ENCODE measurements around the gene CLK3.

The CLK3 gene

DNA sequence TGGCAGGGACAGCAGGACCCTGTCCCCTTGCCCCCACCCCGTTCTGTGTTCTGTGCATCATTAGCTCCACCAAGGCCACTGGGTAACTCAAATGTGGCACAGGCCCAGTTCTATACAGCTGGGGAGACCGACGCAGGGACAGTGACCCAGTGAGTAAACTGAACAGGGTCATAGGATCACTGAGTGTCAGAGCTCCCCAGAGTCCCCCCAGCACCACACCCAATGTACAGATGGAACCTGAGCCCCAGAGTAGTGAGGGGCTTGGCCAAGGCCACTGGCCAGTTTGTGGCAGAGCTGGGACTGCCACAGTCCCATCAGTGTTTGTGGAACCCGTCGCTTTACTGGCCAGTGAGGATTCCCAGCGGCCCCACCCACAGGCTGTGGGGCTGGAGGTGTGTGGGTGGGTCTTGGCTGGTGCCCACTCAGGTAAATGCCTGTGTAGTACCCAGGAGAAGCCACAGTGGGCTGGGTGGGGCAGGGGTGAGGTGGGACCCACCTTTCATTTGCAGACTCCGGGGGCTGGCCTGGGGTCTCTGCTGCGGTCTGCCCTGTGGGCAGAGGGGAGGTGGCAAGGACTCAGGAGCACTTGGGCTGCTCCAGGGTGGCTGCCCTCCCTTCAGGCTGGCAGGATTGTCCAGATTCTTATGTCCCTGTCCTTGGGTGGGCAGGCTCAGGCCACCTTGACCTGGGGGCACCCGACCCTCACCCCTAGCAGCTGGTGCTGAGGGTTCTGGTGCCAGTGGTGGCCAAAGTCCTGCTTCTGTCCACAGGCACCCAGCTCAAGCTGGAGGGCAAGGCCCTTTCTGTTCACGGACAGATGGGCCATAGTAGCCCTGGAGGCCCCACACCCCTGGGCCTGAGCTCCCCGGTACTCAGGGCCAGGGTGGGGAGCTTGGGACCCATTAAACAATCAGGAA lies 11.6 kb upstream of the CLK3 start:
- H3K9me2 ChIP-seq (replicated peaks; ENCODE audit: insufficient read depth, low read length), result no peaks in the 10 kb centered on the region
- H3K27me3 ChIP-seq (ENCODE audit: low read length), result no peaks in the 10 kb centered on the region
- no peak for TF ChIP-seq EZH2phosphoT487 (conservative IDR thresholded peaks at IDR 0.05; ENCODE audit: low read length)
- TF ChIP-seq, protein P1, sequence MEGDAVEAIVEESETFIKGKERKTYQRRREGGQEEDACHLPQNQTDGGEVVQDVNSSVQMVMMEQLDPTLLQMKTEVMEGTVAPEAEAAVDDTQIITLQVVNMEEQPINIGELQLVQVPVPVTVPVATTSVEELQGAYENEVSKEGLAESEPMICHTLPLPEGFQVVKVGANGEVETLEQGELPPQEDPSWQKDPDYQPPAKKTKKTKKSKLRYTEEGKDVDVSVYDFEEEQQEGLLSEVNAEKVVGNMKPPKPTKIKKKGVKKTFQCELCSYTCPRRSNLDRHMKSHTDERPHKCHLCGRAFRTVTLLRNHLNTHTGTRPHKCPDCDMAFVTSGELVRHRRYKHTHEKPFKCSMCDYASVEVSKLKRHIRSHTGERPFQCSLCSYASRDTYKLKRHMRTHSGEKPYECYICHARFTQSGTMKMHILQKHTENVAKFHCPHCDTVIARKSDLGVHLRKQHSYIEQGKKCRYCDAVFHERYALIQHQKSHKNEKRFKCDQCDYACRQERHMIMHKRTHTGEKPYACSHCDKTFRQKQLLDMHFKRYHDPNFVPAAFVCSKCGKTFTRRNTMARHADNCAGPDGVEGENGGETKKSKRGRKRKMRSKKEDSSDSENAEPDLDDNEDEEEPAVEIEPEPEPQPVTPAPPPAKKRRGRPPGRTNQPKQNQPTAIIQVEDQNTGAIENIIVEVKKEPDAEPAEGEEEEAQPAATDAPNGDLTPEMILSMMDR (IDR thresholded peaks at IDR 0.05; ENCODE audit: insufficient read depth, low read length, poor library complexity, severe bottlenecking), result no peak
- H3K4me3 ChIP-seq (ENCODE audit: insufficient read depth, low read length, poor library complexity, severe bottlenecking), result no peak overlapping the region
- no peaks in the 10 kb centered on the region for H4K20me1 ChIP-seq (ENCODE audit: low read depth, low read length)
- no peaks in the 10 kb centered on the region for H3K9me3 ChIP-seq (ENCODE audit: insufficient read depth, low read length)
- H3K36me3 ChIP-seq (ENCODE audit: low read length), result no peaks in the 10 kb centered on the region
- no peak overlapping the region for H2AFZ ChIP-seq (ENCODE audit: low read depth, low read length, severe bottlenecking)
- H3K79me2 ChIP-seq (ENCODE audit: insufficient read depth, low read length), result no peaks in the 10 kb centered on the region
- no peak overlapping the region for H3K9ac ChIP-seq (ENCODE audit: low read length)
- no peaks in the 10 kb centered on the region for H3F3A ChIP-seq (ENCODE audit: insufficient read depth)
- no peak overlapping the region for H3K4me2 ChIP-seq (ENCODE audit: low read depth, low read length, poor library complexity, severe bottlenecking)
- no peak overlapping the region for H3K27ac ChIP-seq (ENCODE audit: low read depth, low read length)

DNA sequence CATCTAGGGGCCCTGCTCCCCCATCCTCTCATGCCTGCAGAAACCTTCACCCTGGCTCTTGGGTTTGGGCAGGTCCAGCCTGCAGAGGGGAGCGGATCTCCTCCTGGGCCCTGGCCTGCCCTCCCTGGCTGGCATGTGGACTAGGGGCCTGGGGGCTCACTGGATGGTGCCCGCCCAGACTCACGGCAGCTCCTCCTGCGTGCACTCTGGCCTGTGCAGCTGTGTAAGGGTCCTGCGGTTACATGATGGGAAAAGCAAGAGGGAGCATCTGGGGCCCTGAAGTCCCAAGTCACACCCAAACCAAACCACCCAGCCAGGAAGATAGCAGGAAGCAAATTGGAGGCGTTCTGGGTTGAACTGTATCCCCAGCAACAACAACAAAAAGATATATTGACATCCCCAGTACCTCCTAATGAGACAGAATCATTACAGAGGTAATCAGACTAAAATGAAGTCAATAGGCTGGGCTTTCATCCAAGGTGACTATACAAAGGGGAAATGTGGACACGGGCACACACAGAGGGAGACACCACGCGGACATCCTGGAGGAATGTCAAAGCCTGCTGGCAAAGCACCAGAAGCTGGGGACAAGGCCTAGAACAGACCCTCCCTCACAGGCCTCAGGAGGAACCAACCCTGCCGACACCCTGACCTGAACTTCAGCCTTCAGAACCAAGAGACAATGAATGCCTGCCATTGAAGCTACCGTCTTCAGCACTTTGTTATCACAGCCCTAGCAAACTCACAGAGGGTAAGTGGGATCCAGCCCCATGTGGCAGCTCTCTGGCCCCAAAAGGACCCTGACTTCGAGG lies 10.4 kb upstream of the CLK3 start:
- no peaks in the 10 kb centered on the region for H3K9me2 ChIP-seq (replicated peaks; ENCODE audit: insufficient read depth, low read length)
- no peak overlapping the region for H3K4me3 ChIP-seq (ENCODE audit: insufficient read depth, low read length, poor library complexity, severe bottlenecking)
- H3K79me2 ChIP-seq (ENCODE audit: insufficient read depth, low read length), result no peaks in the 10 kb centered on the region
- H3K36me3 ChIP-seq (ENCODE audit: low read length), result no peaks in the 10 kb centered on the region
- H3F3A ChIP-seq (ENCODE audit: insufficient read depth), result no peaks in the 10 kb centered on the region
- H4K20me1 ChIP-seq (ENCODE audit: low read depth, low read length), result no peaks in the 10 kb centered on the region
- no peak overlapping the region for H3K27ac ChIP-seq (ENCODE audit: low read depth, low read length)
- H3K9ac ChIP-seq (ENCODE audit: low read length), result no peak overlapping the region
- no peak overlapping the region for H2AFZ ChIP-seq (ENCODE audit: low read depth, low read length, severe bottlenecking)
- no peak overlapping the region for H3K4me2 ChIP-seq (ENCODE audit: low read depth, low read length, poor library complexity, severe bottlenecking)
- no peaks in the 10 kb centered on the region for H3K9me3 ChIP-seq (ENCODE audit: insufficient read depth, low read length)
- TF ChIP-seq, protein P1 (IDR thresholded peaks at IDR 0.05; ENCODE audit: insufficient read depth, low read length, poor library complexity, severe bottlenecking), result no peak
- no peak for TF ChIP-seq EZH2phosphoT487 (conservative IDR thresholded peaks at IDR 0.05; ENCODE audit: low read length)
- H3K27me3 ChIP-seq (ENCODE audit: low read length), result no peaks in the 10 kb centered on the region

DNA sequence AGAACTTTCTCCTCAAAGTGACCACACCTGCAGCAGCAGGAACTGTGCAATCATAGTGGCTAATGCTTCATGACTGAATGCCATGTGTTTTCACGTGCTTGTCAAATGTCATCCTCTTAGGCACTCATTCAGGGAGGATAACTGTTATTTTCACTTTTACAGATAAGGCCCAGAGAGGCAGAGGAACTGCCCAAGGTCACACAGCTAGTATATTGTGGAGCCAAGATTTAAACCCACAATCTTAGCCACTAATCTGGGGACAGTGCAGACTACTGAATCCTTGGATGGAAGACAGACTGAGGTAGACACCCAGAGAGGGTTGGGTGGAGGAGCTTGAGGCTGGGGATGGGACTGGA lies 9.9 kb upstream of the CLK3 start:
- Histone ChIP-seq H4K20me1 (ENCODE audit: low read depth, low read length) (no peaks in the 10 kb centered on the region), H3K27me3 (ENCODE audit: low read length) (no peaks in the 10 kb centered on the region), H3K4me2 (ENCODE audit: low read depth, low read length, poor library complexity, severe bottlenecking) (no peak overlapping the region), H3K4me3 (ENCODE audit: insufficient read depth, low read length, poor library complexity, severe bottlenecking) (no peak overlapping the region), H3K36me3 (ENCODE audit: low read length) (no peaks in the 10 kb centered on the region), H3K9me3 (ENCODE audit: insufficient read depth, low read length) (no peaks in the 10 kb centered on the region), H3K79me2 (ENCODE audit: insufficient read depth, low read length) (no peaks in the 10 kb centered on the region), H3K9me2 (replicated peaks; ENCODE audit: insufficient read depth, low read length) (no peaks in the 10 kb centered on the region), H3K9ac (ENCODE audit: low read length) (no peak overlapping the region), H2AFZ (ENCODE audit: low read depth, low read length, severe bottlenecking) (no peak overlapping the region), H3F3A (ENCODE audit: insufficient read depth) (no peaks in the 10 kb centered on the region), H3K27ac (ENCODE audit: low read depth, low read length) (no peak overlapping the region)
- TF ChIP-seq EZH2phosphoT487 (conservative IDR thresholded peaks at IDR 0.05; ENCODE audit: low read length), result no peak
- TF ChIP-seq, protein P1 (IDR thresholded peaks at IDR 0.05; ENCODE audit: insufficient read depth, low read length, poor library complexity, severe bottlenecking), result no peak
